Smooth muscle cell (in vitro differentiated cells): ENCODE measurements around the gene DEFB108B. TPM values are rescaled to one million over a fixed set of nuclear protein-coding genes. Genes with fewer than 3 reads are reported as not detected.
A peak's percentile ranks its signal among the peaks of the same experiment; 100 is the strongest.
"Not testable (repeated sequence)": the region's sequence is repeated elsewhere in the genome, so short reads cannot be mapped to it uniquely, and the experiment has no call there.

ENCODE experiments used
- DNase-seq: peaks from one replicate; lab custom pipeline; 2025; ENCODE audit not compliant: unreplicated experiment; lab: John Stamatoyannopoulos, UW
- H2AFZ ChIP-seq: fragments of 200-600 bp; sonication (generic); 2 replicates; pipeline ENCODE4 v1.6.0; 2016; ENCODE audit warnings: antibody characterized with exemption, low read depth, mild to moderate bottlenecking
- H3F3A ChIP-seq: fragments of 200-600 bp; sonication (generic); 2 replicates; pipeline ENCODE4 v1.6.0; 2017; ENCODE audit warnings: antibody characterized with exemption, low read depth
- H3K27ac ChIP-seq: fragments of 200-600 bp; sonication (generic); 2 replicates; pipeline ENCODE4 v1.5.1; 2016; ENCODE audit warnings: low read depth, mild to moderate bottlenecking
- H3K27me3 ChIP-seq: fragments of 200-600 bp; sonication (generic); 2 replicates; pipeline ENCODE4 v1.6.1; 2016; ENCODE audit warnings: low read depth, mild to moderate bottlenecking
- H3K36me3 ChIP-seq: fragments of 200-600 bp; sonication (generic); 2 replicates; pipeline ENCODE4 v1.5.1; 2016; ENCODE audit warnings: low read depth
- H3K4me1 ChIP-seq: fragments of 200-600 bp; sonication (generic); 2 replicates; pipeline ENCODE4 v1.5.1; 2016; ENCODE audit warnings: low read depth
- H3K4me2 ChIP-seq: fragments of 200-600 bp; sonication (generic); 2 replicates; pipeline ENCODE4 v1.6.0; 2016; ENCODE audit warnings: mild to moderate bottlenecking
- H3K4me3 ChIP-seq: fragments of 200-600 bp; sonication (generic); 2 replicates; pipeline ENCODE4 v1.5.1; 2016; ENCODE audit warnings: mild to moderate bottlenecking
- H3K79me2 ChIP-seq: fragments of 200-600 bp; sonication (generic); 2 replicates; pipeline ENCODE4 v1.6.0; 2016; ENCODE audit warnings: low read depth, mild to moderate bottlenecking
- H3K9ac ChIP-seq: fragments of 200-600 bp; sonication (generic); 2 replicates; pipeline ENCODE4 v1.6.0; 2016; ENCODE audit warnings: low read depth
- H3K9me3 ChIP-seq: fragments of 200-600 bp; sonication (generic); replicated peaks from 2 replicates; pipeline ENCODE4 v1.5.1; 2016; ENCODE audit warnings: low read depth
- H4K20me1 ChIP-seq: fragments of 200-600 bp; sonication (generic); 2 replicates; pipeline ENCODE4 v1.6.0; 2016; ENCODE audit warnings: low read depth
- WGBS: methylation state at CpG from one replicate; pipeline ENCODE4 v1.1.7; 2016; ENCODE audit warnings: low lambda C conversion rate; 5-methylcytosine and 5-hydroxymethylcytosine counted together
- polyA plus RNA-seq: library from polyadenylated mRNA; unstranded; fragments of >200 nt; fragmentation: Nextera tagmentation; extraction: Ambion mirVana; gene quantifications from 2 replicates; pipeline ENCODE4 v1.2.1, GENCODE V29; 2016
- total RNA-seq: library from RNA; depleted of rRNA; stranded (reverse); fragments of >200 nt; gene quantifications from 2 replicates; pipeline ENCODE4 v1.2.3, GENCODE V29; 2014
- TF ChIP-seq, protein P1 (sequence below): fragments of 200-600 bp; sonication (generic); IDR thresholded peaks from 2 replicates; pipeline ENCODE4 v1.5.1; 2017; ENCODE audit warnings: borderline replicate concordance, mild to moderate bottlenecking, antibody characterized with exemption; ENCODE audit not compliant: insufficient read depth, poor library complexity, severe bottlenecking

Gene DEFB108B, protein sequence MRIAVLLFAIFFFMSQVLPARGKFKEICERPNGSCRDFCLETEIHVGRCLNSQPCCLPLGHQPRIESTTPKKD
- total RNA-seq (not detected in 2 replicates), polyA plus RNA-seq (not detected in 2 replicates)

DNA sequence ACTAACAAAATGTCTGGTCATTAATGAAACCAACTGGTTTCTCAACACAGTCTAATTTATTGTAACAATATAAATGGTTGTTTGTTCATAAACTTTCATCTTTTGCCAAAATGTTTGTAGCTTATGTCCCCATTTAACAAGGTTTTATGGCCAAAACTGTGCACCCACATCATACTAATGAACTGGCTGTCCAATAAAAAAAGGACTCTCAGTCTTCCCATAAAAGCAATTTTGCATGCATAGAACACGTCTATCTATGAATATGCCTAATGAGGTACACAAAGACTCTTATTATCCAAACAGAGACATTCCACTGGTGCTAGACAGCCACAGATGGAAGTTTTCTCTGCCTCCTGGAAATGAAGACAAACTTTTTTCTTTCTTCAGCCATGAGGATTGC lies at the start of gene DEFB108B:
DEFB108B (plus strand) TSS at position 390 of the 400 bp plus-strand sequence; CDS start at position 390, 0 bp downstream.
- not testable (repeated sequence) for H3K36me3 ChIP-seq, H3K79me2 ChIP-seq, H3K4me3 ChIP-seq, H3F3A ChIP-seq, H3K27me3 ChIP-seq, H3K9me3 ChIP-seq, DNase-seq, H2AFZ ChIP-seq, H3K4me2 ChIP-seq, H3K9ac ChIP-seq, H3K27ac ChIP-seq, H3K4me1 ChIP-seq, H4K20me1 ChIP-seq
- 0% methylated on average over 1 of the region's 1 CpG for WGBS

DNA sequence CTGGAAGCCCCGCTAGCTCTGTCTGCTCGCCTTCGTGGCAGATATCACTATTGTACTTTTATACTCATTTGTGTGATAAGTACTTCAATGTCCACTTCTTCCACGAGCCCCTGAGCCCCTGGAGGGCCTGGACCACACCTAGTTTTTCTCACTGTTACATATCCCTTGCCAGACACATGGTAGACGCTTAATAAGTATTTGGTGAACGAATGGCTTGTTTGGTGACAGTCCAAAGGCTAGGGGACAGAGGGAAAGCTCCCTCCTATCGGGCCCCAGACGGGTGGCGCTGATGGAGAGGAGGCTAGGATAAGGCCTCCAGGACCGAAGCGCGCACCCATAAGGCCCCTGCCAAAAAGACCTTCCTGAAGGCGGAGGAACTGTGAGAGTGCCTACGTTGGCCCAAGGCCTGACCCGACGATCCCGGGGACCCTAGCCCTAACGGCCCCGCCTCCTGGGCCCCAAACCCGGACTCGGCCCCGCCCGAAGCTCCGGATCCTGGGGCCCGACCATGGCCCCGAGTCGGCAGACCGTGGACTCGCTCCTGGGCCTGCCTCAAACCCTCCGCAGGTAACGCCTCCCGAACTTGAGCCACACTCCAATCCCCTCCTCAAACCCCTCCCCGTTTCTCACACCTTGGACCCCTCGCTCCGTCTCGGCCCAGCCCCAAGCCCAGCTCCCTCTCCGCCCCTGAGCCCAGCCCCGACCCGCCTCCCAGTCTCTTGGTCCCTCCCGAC lies 46.7 kb upstream of the DEFB108B start:
- H3K4me2 ChIP-seq, result peak overlapping the region; percentile 85
- peak overlapping the region; percentile 89 for H3K4me3 ChIP-seq
- H4K20me1 ChIP-seq, H3K9ac ChIP-seq, H3F3A ChIP-seq, H3K27me3 ChIP-seq, H3K4me1 ChIP-seq, H3K36me3 ChIP-seq, H3K79me2 ChIP-seq, H3K9me3 ChIP-seq: not testable (repeated sequence)
- peak overlapping the region; percentile 74 for H2AFZ ChIP-seq
- peak overlapping the region; percentile 35 for H3K27ac ChIP-seq
- peak; percentile 93 for DNase-seq
- WGBS, result 8% methylated on average over 17 of the region's 40 CpGs

DNA sequence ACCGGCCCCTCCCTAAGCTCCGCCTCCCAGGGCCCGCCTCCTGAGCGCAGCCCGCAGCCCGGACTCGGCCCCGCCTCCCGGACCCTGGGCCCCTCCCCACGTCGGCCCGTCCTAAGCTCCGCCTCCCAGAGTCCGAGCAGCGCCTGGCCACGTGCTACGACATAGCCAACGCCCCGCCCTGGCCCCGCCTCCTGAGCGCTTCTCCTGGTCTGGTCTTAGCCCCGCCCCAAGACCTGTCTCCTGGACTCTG lies 46.2 kb upstream of the DEFB108B start:
- peak overlapping the region; percentile 92 for H3K4me2 ChIP-seq
- H3K27ac ChIP-seq, result peak overlapping the region; percentile 88
- H3K36me3 ChIP-seq, H3K4me1 ChIP-seq, H4K20me1 ChIP-seq, H2AFZ ChIP-seq, DNase-seq, H3K9me3 ChIP-seq, H3K27me3 ChIP-seq, H3F3A ChIP-seq, H3K9ac ChIP-seq, H3K79me2 ChIP-seq: not testable (repeated sequence)
- H3K4me3 ChIP-seq, result peak overlapping the region; percentile 89
- 0% methylated on average over 1 of the region's 22 CpGs for WGBS

DNA sequence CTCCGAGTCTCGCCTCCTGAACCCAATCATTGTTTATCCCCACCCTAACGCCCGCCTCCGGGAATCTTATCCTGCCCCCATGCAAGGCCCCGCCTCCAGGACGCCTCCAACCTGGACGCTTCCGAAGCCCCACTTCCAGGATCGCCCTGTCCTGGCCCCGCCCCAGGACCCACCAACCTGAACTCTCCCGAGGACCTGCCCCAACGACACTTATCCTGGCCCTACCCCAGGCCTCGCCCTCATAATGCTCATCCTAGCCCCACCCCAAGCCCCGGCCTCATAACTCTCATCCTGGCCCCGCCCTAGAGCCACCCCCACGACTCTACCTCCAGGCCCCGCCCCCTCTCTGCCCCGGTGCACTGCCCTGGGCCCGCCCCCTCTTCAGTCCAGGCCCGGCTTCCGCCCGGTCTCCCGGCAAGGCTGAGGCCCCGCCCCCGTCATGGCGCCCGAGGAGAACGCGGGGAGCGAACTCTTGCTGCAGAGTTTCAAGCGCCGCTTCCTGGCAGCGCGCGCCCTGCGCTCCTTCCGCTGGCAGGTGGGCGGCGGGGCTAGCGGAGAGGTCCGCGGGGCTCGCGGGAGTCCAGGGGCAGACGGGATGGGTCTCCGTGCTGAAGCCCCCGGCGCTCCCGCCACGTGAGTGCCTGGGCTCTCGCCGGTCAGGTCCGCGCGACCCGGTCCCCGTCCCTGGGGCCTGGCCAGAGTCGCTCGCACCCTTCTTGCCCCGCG lies 45.7 kb upstream of the DEFB108B start:
- peaks cover 7% of the 10 kb centered on the region for H3K4me1 ChIP-seq
- peak overlapping the region; percentile 88 for H3K27ac ChIP-seq
- peak overlapping the region; percentile 92 for H3K9ac ChIP-seq
- no peaks in the 10 kb centered on the region for H3K9me3 ChIP-seq
- H3K79me2 ChIP-seq, result no peaks in the 10 kb centered on the region
- no peaks in the 10 kb centered on the region for H4K20me1 ChIP-seq
- TF ChIP-seq, protein P1, sequence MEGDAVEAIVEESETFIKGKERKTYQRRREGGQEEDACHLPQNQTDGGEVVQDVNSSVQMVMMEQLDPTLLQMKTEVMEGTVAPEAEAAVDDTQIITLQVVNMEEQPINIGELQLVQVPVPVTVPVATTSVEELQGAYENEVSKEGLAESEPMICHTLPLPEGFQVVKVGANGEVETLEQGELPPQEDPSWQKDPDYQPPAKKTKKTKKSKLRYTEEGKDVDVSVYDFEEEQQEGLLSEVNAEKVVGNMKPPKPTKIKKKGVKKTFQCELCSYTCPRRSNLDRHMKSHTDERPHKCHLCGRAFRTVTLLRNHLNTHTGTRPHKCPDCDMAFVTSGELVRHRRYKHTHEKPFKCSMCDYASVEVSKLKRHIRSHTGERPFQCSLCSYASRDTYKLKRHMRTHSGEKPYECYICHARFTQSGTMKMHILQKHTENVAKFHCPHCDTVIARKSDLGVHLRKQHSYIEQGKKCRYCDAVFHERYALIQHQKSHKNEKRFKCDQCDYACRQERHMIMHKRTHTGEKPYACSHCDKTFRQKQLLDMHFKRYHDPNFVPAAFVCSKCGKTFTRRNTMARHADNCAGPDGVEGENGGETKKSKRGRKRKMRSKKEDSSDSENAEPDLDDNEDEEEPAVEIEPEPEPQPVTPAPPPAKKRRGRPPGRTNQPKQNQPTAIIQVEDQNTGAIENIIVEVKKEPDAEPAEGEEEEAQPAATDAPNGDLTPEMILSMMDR, result no peak
- H3K36me3 ChIP-seq, result no peaks in the 10 kb centered on the region
- WGBS, result under 1% methylated on average over 28 of the region's 62 CpGs
- peak overlapping the region; percentile 89 for H3K4me3 ChIP-seq
- no peaks in the 10 kb centered on the region for H3K27me3 ChIP-seq
- DNase-seq, result peak; percentile 99
- peak overlapping the region; percentile 90 for H2AFZ ChIP-seq
- H3F3A ChIP-seq, result peaks cover 5% of the 10 kb centered on the region
- peak overlapping the region; percentile 92 for H3K4me2 ChIP-seq

DNA sequence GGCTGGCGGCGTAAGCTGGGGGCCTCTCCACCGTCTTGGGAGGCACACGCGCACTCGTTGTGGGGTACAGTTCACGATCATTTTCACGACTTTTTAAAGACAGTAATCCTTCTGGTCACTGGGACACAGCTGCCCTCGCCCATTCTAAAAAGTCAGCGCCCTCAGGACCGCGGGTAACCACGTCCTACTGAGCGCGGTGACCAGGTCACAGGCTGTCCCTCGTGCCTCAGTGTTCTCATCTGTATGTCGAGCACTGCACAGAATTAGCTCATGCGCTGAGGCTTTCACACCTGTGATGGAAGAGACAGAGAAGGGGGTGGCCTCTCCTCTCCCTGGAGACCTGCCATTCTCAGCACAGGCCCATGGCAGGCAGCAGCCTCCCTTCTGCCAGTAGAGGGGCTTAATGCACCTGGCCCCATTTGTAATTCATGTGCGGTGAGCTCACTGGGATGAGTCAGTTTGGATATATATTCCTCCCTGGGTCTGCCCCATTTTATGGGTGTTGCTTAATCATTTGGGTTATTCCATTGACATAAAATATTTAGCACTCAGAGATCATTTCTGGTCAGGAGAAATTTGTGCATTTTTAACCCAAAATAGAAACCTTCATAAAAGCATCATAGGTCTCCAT lies 45.1 kb upstream of the DEFB108B start:
- not testable (repeated sequence) for H3F3A ChIP-seq, H4K20me1 ChIP-seq, H3K9me3 ChIP-seq, H3K4me1 ChIP-seq, H3K36me3 ChIP-seq, H3K79me2 ChIP-seq, DNase-seq, H3K27me3 ChIP-seq
- H3K4me3 ChIP-seq, result peak overlapping the region; percentile 89
- under 1% methylated on average over 19 of the region's 19 CpGs for WGBS
- H2AFZ ChIP-seq, result peak overlapping the region; percentile 90
- H3K27ac ChIP-seq, result peak overlapping the region; percentile 88
- H3K9ac ChIP-seq, result peak overlapping the region; percentile 92
- peak overlapping the region; percentile 92 for H3K4me2 ChIP-seq

DNA sequence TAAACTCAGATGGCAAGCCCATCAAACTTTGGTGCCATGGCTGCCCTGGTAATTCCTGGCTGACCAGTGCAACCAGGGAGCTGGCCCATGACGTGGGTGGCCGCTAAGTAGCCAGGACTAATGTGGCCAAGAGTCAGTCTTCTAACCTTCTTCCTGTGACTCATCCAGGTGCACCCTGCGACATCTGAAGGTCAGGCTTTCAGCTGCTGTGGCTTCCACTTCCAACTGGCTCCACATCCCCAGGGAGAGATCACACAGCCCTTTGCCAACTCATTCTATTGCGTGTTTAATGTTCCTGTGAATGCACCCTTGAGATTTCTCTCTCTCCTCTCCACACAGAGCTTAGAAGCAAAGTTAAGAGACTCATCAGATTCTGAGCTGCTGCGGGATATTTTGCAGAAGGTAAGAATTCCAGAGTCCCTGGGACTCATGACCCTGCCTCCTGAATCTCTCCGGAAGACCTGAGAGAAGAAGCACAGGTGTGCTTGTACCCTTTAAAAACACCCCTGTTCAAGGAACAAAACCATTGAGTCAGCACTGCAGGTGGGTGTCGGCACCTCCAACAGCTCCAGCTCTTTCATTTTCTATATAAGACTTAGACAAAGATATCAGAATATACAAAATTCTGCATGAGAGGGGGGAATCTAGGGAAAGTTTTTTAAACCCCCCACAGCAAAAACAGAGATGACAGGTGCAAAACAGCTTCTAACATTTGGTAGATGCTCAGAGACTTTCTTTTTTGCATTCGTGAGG lies 43.4 kb upstream of the DEFB108B start:
- H3F3A ChIP-seq, H3K9ac ChIP-seq, H3K27ac ChIP-seq, H3K4me2 ChIP-seq, H3K79me2 ChIP-seq, H2AFZ ChIP-seq, H4K20me1 ChIP-seq, H3K36me3 ChIP-seq, H3K27me3 ChIP-seq, H3K4me1 ChIP-seq, H3K4me3 ChIP-seq, H3K9me3 ChIP-seq, DNase-seq: not testable (repeated sequence)
- WGBS, result 94% methylated on average over 8 of the region's 8 CpGs

DNA sequence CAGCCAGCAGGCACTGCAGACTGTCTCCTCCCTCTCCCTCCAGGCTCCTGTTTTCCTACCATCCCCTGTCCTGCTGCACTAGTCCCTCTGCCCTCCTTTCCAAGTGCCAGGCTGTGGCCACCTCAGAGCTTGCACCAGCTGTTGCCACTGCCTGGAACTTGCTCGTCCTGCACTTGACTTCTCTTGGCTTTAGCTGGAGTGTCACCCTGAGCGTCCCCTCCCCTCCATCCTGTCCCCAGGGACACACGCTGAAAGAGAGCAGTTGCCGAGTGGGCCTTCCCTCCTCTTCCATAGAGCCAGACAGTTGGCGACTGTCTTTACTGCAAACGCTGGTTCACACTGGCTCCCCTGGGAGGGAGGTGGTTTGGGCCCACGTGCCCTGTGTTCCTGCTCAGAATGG lies 41.9 kb upstream of the DEFB108B start:
- WGBS, result 64% methylated on average over 7 of the region's 7 CpGs
- not testable (repeated sequence) for H2AFZ ChIP-seq, H3K36me3 ChIP-seq, H3K9me3 ChIP-seq, H3K79me2 ChIP-seq, H3K27me3 ChIP-seq, H3K4me1 ChIP-seq, DNase-seq, H3K4me2 ChIP-seq, H3K4me3 ChIP-seq, H4K20me1 ChIP-seq, H3K9ac ChIP-seq, H3F3A ChIP-seq, H3K27ac ChIP-seq
